Activated CD8-positive, alpha-beta memory T cell treated with anti-CD3 and anti-CD28 coated beads for 24 hours (primary cell): ENCODE data around the gene PRSS36.

Experiments
- DNase-seq: peaks from one replicate; pipeline ENCODE4 v3.0.0-alpha.2; 2020

Gene PRSS36

GRCh38 chr16:31094424-31095120 lies 55.3 kb downstream of the PRSS36 start, which contains the start of gene VKORC1:
VKORC1 (minus strand) TSS chr16:31094797; CDS start chr16:31094729, 68 bp downstream.
- DNase-seq = peak; percentile 93

DNA sequence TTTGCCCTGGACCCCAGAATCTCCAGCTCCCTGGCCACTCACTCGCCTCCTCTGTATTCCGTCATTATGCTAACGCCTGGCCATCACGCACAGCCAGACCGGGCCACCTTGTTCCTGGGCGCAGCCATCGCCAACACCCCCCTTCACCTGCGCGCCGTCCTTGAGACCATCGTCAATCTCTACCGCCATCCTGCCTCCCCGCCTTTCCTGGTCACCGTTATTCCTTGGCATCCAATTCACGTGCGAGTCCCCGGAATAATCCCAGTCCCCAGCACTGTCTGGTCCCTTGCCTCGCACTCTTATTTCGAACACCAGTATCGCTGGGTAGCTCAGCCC lies 55.8 kb downstream of the PRSS36 start:
- DNase-seq = no peak

GRCh38 chr16:31093132-31093703 lies 56.6 kb downstream of the PRSS36 start:
- DNase-seq = no peak

DNA sequence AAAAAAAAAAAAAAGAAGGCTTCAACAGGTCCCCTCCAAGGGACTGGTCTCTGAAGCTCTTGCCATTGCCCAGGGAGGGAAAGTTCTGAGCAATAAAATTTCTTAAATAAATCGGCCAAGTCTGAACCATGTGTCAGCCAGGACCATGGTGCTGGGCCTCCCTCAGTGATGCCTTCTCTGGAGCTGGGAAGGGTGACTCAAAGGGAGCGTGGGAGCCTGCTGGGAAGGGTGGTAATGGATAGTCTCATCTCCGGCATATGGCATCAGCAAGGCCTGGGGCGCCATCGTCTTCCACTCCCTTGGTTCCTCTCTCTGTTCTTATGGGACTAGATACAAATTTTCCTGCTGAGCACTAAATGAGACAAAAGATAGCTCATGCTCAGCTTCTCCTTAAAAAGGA lies 57.5 kb downstream of the PRSS36 start:
- DNase-seq = no peak

DNA sequence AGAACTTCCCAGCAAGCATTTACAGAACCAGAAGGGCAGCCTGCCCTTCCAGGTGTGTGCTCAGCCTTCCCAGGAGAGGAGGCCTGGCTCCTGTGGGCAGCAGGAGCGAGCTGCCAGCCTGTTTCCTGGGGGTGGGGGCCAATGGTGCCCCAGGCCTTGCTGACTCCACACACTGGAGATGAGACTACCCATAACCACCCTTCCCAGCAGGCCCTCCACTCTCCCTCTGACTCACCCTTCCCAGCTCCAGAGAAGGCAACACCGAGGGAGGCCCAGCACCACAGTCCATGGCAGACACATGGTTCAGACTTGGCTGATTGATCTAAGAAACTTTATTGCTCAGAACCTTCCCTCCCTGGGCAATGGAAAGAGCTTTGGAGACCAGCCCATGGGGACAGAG lies 59.3 kb downstream of the PRSS36 start:
- no peak for DNase-seq

DNA sequence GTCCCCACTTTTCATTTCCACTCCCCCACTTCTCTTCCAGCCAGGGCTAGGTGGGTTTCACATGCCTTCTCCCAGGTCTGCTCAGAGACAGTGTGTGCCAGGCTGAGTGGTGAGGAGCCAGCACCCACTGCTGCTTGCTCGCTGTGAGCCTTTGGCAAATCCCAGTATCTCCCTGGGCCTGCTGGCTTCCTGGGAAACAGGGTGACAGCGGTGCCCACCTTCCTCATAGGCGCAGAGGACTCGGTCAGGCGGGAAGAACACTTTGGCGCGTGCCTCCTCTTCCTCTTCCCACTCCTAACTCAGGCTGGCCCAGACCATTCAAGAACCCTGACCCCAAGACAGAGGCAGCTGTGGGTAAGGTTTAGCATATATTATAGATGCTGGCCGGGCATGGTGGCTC lies 60.7 kb downstream of the PRSS36 start:
- no peak for DNase-seq
